Hepatocyte (in vitro differentiated cells): Measurements from ENCODE around the gene FAM78A. TPM values are rescaled to one million over a fixed set of nuclear protein-coding genes. Genes with fewer than 3 reads are reported as not detected.
A peak's percentile ranks its signal among the peaks of the same experiment; 100 is the strongest.

Experiments
- DNase-seq: peaks from one replicate; pipeline ENCODE4 v3.0.0-alpha.2; 2016; ENCODE audit warnings: low spot score
- H2AFZ ChIP-seq: fragments of 200-600 bp; sonication (generic); 2 replicates; pipeline ENCODE4 v1.6.0; 2016; ENCODE audit warnings: antibody characterized with exemption, mild to moderate bottlenecking
- H3K27ac ChIP-seq: fragments of 200-600 bp; sonication (generic); 2 replicates; pipeline ENCODE4 v1.5.1; 2016; ENCODE audit warnings: mild to moderate bottlenecking
- H3K27me3 ChIP-seq: fragments of 200-600 bp; sonication (generic); 2 replicates; pipeline ENCODE4 v1.6.1; 2016
- H3K36me3 ChIP-seq: fragments of 200-600 bp; sonication (generic); replicated peaks from 2 replicates; pipeline ENCODE4 v1.5.1; 2016; ENCODE audit warnings: low read depth; ENCODE audit not compliant: insufficient read depth
- H3K4me1 ChIP-seq: fragments of 200-600 bp; sonication (generic); 2 replicates; pipeline ENCODE4 v1.5.1; 2016; ENCODE audit warnings: mild to moderate bottlenecking, moderate library complexity; ENCODE audit not compliant: insufficient read depth
- H3K4me2 ChIP-seq: fragments of 200-600 bp; sonication (generic); 2 replicates; pipeline ENCODE4 v1.6.0; 2016
- H3K4me3 ChIP-seq: fragments of 200-600 bp; sonication (generic); 2 replicates; pipeline ENCODE4 v1.5.1; 2016; ENCODE audit warnings: mild to moderate bottlenecking
- H3K79me2 ChIP-seq: fragments of 200-600 bp; sonication (generic); 2 replicates; pipeline ENCODE4 v1.6.0; 2017; ENCODE audit warnings: mild to moderate bottlenecking
- H3K9me2 ChIP-seq: fragments of 200-600 bp; sonication (generic); replicated peaks from 2 replicates; pipeline ENCODE4 v1.6.0; 2017; ENCODE audit warnings: mild to moderate bottlenecking; ENCODE audit not compliant: insufficient read depth
- H3K9me3 ChIP-seq: fragments of 200-600 bp; sonication (generic); 2 replicates; pipeline ENCODE4 v1.5.1; 2016; ENCODE audit warnings: low read depth, mild to moderate bottlenecking
- H4K20me1 ChIP-seq: fragments of 200-600 bp; sonication (generic); 2 replicates; pipeline ENCODE4 v1.6.0; 2016; ENCODE audit warnings: mild to moderate bottlenecking; ENCODE audit not compliant: insufficient read depth, poor library complexity, severe bottlenecking
- EZH2 ChIP-seq: fragments of 200-600 bp; sonication (generic); IDR thresholded peaks from 2 replicates; pipeline ENCODE4 v1.6.1; 2016; ENCODE audit warnings: antibody characterized with exemption, mild to moderate bottlenecking, borderline replicate concordance
- EZH2phosphoT487 ChIP-seq: fragments of 200-600 bp; sonication (generic); IDR thresholded peaks from one replicate; pipeline ENCODE4 v1.6.1; 2018; ENCODE audit warnings: antibody characterized with exemption, mild to moderate bottlenecking, low read depth, moderate library complexity; ENCODE audit not compliant: unreplicated experiment, severe bottlenecking
- WGBS: methylation state at CpG from one replicate; pipeline ENCODE4 v1.1.6; 2016; ENCODE audit warnings: low lambda C conversion rate; ENCODE audit errors: missing lambda C conversion rate; 5-methylcytosine and 5-hydroxymethylcytosine counted together
- polyA plus RNA-seq: library from polyadenylated mRNA; unstranded; fragments of >200 nt; fragmentation: Nextera tagmentation; extraction: Ambion mirVana; gene quantifications from 2 replicates; pipeline ENCODE4 v1.2.1, GENCODE V29; 2016
- total RNA-seq: library from RNA; depleted of rRNA; stranded (reverse); fragments of >200 nt; gene quantifications from 2 replicates; pipeline ENCODE4 v1.2.3, GENCODE V29; 2014
- TF ChIP-seq, protein P1 (sequence below): fragments of 200-600 bp; sonication (generic); IDR thresholded peaks from 2 replicates; pipeline ENCODE4 v1.5.1; 2016; ENCODE audit warnings: antibody characterized with exemption, mild to moderate bottlenecking; ENCODE audit not compliant: poor library complexity

FAM78A gene
- total and polyA plus RNA-seq, 2 experiments from 2014 or later, result 0.27 TPM; not detected in 1

DNA sequence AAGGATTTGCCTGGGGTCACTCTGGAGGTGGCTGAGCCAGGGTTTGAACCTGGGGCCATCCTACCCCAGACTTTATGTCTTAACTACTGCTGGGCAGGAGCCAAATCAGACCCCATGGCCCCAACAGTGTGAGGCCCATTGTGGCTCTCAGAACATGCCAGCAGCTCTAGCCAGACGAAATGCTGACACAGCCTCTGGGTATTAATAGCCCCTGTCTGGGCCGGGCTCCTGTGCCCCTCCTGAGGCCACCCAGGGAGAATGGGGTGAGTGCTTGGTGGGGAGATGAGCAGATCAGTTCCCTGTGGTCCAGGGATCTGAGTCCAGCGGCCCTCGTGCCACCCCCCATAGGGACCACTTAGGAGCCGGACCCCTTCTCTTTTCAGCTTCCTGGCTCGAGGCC is 11.0 kb upstream of the FAM78A start:
- 75% methylated on average over 6 of the region's 6 CpGs for WGBS
- TF ChIP-seq EZH2phosphoT487 (no peak), EZH2 (no peak)
- TF ChIP-seq, protein P1, sequence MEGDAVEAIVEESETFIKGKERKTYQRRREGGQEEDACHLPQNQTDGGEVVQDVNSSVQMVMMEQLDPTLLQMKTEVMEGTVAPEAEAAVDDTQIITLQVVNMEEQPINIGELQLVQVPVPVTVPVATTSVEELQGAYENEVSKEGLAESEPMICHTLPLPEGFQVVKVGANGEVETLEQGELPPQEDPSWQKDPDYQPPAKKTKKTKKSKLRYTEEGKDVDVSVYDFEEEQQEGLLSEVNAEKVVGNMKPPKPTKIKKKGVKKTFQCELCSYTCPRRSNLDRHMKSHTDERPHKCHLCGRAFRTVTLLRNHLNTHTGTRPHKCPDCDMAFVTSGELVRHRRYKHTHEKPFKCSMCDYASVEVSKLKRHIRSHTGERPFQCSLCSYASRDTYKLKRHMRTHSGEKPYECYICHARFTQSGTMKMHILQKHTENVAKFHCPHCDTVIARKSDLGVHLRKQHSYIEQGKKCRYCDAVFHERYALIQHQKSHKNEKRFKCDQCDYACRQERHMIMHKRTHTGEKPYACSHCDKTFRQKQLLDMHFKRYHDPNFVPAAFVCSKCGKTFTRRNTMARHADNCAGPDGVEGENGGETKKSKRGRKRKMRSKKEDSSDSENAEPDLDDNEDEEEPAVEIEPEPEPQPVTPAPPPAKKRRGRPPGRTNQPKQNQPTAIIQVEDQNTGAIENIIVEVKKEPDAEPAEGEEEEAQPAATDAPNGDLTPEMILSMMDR, result no peak
- H3K27me3 ChIP-seq, result peaks cover 17% of the 10 kb centered on the region
- H3K4me1 ChIP-seq, result no peaks in the 10 kb centered on the region
- no peaks in the 10 kb centered on the region for H3K79me2 ChIP-seq
- DNase-seq, result no peak
- no peaks in the 10 kb centered on the region for H3K9me3 ChIP-seq
- no peak overlapping the region for H3K27ac ChIP-seq
- H4K20me1 ChIP-seq, result no peaks in the 10 kb centered on the region
- H2AFZ ChIP-seq, result no peak overlapping the region
- no peak overlapping the region for H3K4me2 ChIP-seq
- no peaks in the 10 kb centered on the region for H3K9me2 ChIP-seq
- no peak overlapping the region for H3K4me3 ChIP-seq
- no peaks in the 10 kb centered on the region for H3K36me3 ChIP-seq

- 93% methylated on average over 6 of the region's 6 CpGs for WGBS
Observed at GRCh38 chr9:131284856-131285255, 8.5 kb upstream of the FAM78A start.

GRCh38 chr9:131282688-131283422 is 6.5 kb upstream of the FAM78A start:
- Histone ChIP-seq H4K20me1 (no peaks in the 10 kb centered on the region), H3K27me3 (peaks cover 39% of the 10 kb centered on the region), H3K4me3 (peak overlapping the region; percentile 29), H3K79me2 (no peaks in the 10 kb centered on the region), H3K4me1 (no peaks in the 10 kb centered on the region), H3K9me2 (no peaks in the 10 kb centered on the region), H2AFZ (no peak overlapping the region), H3K36me3 (no peaks in the 10 kb centered on the region), H3K9me3 (no peaks in the 10 kb centered on the region), H3K4me2 (peak overlapping the region; percentile 86), H3K27ac (no peak overlapping the region)
- no peak for TF ChIP-seq EZH2
- no peak for TF ChIP-seq EZH2phosphoT487
- TF ChIP-seq, protein P1, result no peak
- peak; percentile 57 for DNase-seq
- WGBS, result 4% methylated on average over 10 of the region's 61 CpGs

More at GRCh38 chr9:131284856-131285255, 8.5 kb upstream of the FAM78A start:
- Histone ChIP-seq H3K9me2 (no peaks in the 10 kb centered on the region), H3K27ac (no peak overlapping the region), H2AFZ (no peak overlapping the region), H3K9me3 (no peaks in the 10 kb centered on the region), H3K36me3 (no peaks in the 10 kb centered on the region), H3K4me3 (no peak overlapping the region), H3K4me2 (no peak overlapping the region), H3K79me2 (no peaks in the 10 kb centered on the region), H4K20me1 (no peaks in the 10 kb centered on the region), H3K4me1 (no peaks in the 10 kb centered on the region), H3K27me3 (peaks cover 39% of the 10 kb centered on the region)
- DNase-seq, result no peak
- no peak for TF ChIP-seq EZH2

- Histone ChIP-seq H3K9me2 (no peaks in the 10 kb centered on the region), H4K20me1 (no peaks in the 10 kb centered on the region), H3K36me3 (no peaks in the 10 kb centered on the region), H3K27me3 (peaks cover 39% of the 10 kb centered on the region), H3K4me3 (no peak overlapping the region), H3K27ac (no peak overlapping the region), H3K4me2 (peak overlapping the region; percentile 86), H2AFZ (no peak overlapping the region), H3K9me3 (no peaks in the 10 kb centered on the region), H3K4me1 (no peaks in the 10 kb centered on the region), H3K79me2 (no peaks in the 10 kb centered on the region)
- no peak for TF ChIP-seq EZH2phosphoT487
- TF ChIP-seq, protein P1, result no peak
- TF ChIP-seq EZH2, result no peak
- no peak for DNase-seq
- WGBS, result 97% methylated on average over 4 of the region's 4 CpGs
Observed at GRCh38 chr9:131282175-131282574, 5.9 kb upstream of the FAM78A start.
